IPS-20b (cell line): ENCODE data around the gene ATL1.

Experiments
- H3K27ac ChIP-seq: one replicate; pipeline ENCODE4 v1.5.1; 2013; ENCODE audit warnings: low read length
- H3K27me3 ChIP-seq: 2 replicates; pipeline ENCODE4 v1.6.1; 2013; ENCODE audit warnings: mild to moderate bottlenecking, low read length, inconsistent platforms; ENCODE audit not compliant: insufficient read depth
- H3K36me3 ChIP-seq: 2 replicates; pipeline ENCODE4 v1.6.1; 2013; ENCODE audit warnings: low read depth, mild to moderate bottlenecking, inconsistent platforms, low read length, moderate library complexity; ENCODE audit not compliant: insufficient read depth
- H3K4me1 ChIP-seq: 2 replicates; pipeline ENCODE4 v1.6.1; 2013; ENCODE audit warnings: mild to moderate bottlenecking, control low read depth, inconsistent platforms, low read length, moderate library complexity; ENCODE audit not compliant: insufficient read depth
- H3K4me3 ChIP-seq: 2 replicates; pipeline ENCODE4 v1.5.1; 2013; ENCODE audit warnings: mild to moderate bottlenecking, low read length, inconsistent platforms
- H3K9ac ChIP-seq: 2 replicates; pipeline ENCODE4 v1.6.1; 2013; ENCODE audit warnings: low read depth, mild to moderate bottlenecking, inconsistent platforms, low read length, moderate library complexity
- H3K9me3 ChIP-seq: 2 replicates; pipeline ENCODE4 v1.6.1; 2013; ENCODE audit warnings: mild to moderate bottlenecking, low read depth, low read length, inconsistent platforms; ENCODE audit not compliant: insufficient read depth

ATL1 gene

DNA sequence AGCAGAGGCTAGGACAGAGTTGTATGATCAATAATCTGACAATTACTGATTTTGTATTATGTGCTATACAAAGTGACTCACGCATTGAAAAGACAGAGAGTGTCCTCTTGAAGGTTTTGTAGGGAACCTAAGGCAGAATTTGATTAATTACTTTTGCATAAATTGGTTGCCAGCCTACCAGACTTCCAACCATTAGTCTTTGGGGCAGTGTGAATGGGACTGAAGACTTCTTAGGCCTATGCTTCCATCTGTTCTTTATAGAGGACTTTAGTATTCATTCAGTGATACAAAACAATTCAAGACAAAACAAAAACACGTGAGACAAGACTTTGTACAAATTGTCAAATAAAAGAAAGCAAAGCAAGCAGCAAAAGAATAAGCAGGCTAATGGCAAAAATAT lies 46.5 kb downstream of the ATL1 start:
- Histone ChIP-seq H3K27ac (no peak overlapping the region), H3K4me1 (no peaks in the 10 kb centered on the region), H3K36me3 (no peaks in the 10 kb centered on the region), H3K9me3 (no peaks in the 10 kb centered on the region), H3K27me3 (no peaks in the 10 kb centered on the region), H3K9ac (no peak overlapping the region), H3K4me3 (no peak overlapping the region)

DNA sequence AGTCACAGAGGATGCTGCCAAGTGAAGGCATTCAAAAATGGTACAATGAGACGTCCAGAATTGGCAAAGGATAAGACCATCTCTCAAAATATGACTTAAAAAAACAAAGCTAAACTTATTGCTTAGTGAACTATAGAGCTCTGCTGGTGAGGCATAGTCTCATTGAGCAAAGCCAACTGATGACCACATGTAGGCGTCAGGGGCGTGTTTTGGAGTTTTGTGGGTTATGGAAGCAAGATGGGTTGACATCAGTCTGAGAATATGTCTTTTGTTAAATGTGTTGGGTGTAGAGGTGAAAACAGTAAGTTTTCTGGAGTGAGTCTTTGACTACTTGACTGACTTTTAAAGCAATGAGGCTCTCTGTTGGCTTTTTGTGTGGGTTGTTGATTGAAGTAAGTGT lies 47.2 kb downstream of the ATL1 start:
- Histone ChIP-seq H3K9ac (no peak overlapping the region), H3K27ac (no peak overlapping the region), H3K36me3 (no peaks in the 10 kb centered on the region), H3K4me3 (no peak overlapping the region), H3K27me3 (no peaks in the 10 kb centered on the region), H3K4me1 (no peaks in the 10 kb centered on the region), H3K9me3 (no peaks in the 10 kb centered on the region)

DNA sequence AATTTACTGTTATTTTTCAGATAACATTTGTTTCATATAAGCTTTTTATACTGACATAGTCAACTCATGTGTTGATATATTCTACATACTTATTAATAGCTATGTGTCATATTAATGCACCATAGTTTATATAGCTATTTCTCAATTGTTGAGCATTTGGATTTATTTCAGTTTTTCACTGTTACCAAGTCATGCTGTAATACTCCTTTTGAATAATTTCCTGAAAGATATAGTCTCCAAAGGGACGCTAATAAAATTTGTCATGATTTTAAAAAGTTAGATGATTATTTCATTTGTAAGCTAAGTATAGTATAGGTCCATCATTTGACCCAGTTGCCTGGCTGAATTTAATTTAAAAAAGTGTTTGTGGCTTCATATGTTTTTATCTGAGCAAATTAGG lies 47.8 kb downstream of the ATL1 start:
- no peak overlapping the region for H3K4me3 ChIP-seq
- H3K27me3 ChIP-seq = no peaks in the 10 kb centered on the region
- no peaks in the 10 kb centered on the region for H3K4me1 ChIP-seq
- no peaks in the 10 kb centered on the region for H3K9me3 ChIP-seq
- H3K27ac ChIP-seq = no peak overlapping the region
- H3K36me3 ChIP-seq = no peaks in the 10 kb centered on the region
- no peak overlapping the region for H3K9ac ChIP-seq

DNA sequence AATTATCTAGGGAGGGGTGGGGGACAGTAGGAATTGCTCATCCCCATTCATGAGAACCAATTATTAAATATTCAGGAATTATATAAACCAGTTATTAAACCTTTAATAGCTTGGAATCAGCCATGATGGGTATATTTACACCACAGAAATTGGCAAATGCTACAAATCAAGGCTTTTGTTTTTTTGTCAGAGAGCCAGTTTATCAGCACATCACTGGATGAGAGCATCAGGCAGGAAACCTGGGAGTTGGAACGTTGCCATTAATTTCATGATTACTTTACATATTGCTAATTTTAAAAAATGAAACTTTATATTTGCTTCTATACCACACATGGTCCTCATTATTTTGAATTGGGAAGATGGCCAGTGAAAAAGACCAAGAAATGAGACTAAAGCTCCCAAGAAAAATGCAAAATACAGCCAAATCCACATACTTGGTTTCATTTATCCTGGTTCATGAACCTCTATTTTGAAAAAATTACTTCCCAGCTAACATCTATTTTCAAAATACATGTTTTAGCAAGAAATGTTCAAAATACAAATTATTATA lies 48.4 kb downstream of the ATL1 start:
- no peak overlapping the region for H3K4me3 ChIP-seq
- H3K27ac ChIP-seq = no peak overlapping the region
- H3K9ac ChIP-seq = no peak overlapping the region
- H3K27me3 ChIP-seq = no peaks in the 10 kb centered on the region
- no peaks in the 10 kb centered on the region for H3K36me3 ChIP-seq
- no peaks in the 10 kb centered on the region for H3K9me3 ChIP-seq
- no peaks in the 10 kb centered on the region for H3K4me1 ChIP-seq

DNA sequence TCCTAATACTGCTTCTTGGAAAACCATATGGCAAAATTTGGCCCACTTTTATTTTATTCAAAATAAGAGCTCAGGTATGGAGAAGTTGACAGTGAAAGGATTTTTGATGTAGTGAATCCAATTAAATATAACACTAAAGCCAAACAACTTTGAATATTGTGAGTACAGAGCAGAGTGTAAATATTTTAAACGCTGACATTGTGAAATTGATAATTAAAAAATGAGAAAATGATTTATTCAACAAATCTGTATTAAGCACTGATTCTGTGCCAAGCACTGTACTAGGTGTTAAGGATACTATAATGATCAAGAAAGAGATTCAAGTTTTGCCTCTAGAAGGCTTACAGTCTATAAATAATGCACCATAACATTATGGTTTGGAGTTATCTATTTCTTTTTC lies 50.5 kb downstream of the ATL1 start:
- Histone ChIP-seq H3K27ac (no peak overlapping the region), H3K27me3 (no peaks in the 10 kb centered on the region), H3K9me3 (no peaks in the 10 kb centered on the region), H3K4me3 (no peak overlapping the region), H3K4me1 (no peaks in the 10 kb centered on the region), H3K36me3 (no peaks in the 10 kb centered on the region), H3K9ac (no peak overlapping the region)

DNA sequence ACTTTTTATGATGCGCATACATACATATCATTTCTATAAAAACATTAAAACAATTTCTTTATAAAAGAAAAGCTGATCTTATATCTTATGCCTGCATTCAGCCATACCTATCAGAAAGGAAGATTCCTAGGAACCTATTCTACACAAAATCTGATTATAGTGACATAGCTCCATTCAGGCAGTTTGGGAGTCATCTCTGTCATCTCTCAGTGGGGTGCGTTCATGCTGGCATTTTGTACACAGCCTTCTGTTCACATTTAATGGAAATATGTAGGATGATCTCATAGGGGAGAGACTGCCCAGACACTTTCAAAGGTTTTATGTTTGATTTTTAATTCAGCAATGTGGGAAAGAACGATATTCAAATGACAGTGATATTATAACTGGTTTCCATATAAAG lies 52.9 kb downstream of the ATL1 start:
- Histone ChIP-seq H3K36me3 (no peaks in the 10 kb centered on the region), H3K27ac (no peak overlapping the region), H3K4me1 (no peaks in the 10 kb centered on the region), H3K27me3 (no peaks in the 10 kb centered on the region), H3K4me3 (no peak overlapping the region), H3K9me3 (no peaks in the 10 kb centered on the region), H3K9ac (no peak overlapping the region)

DNA sequence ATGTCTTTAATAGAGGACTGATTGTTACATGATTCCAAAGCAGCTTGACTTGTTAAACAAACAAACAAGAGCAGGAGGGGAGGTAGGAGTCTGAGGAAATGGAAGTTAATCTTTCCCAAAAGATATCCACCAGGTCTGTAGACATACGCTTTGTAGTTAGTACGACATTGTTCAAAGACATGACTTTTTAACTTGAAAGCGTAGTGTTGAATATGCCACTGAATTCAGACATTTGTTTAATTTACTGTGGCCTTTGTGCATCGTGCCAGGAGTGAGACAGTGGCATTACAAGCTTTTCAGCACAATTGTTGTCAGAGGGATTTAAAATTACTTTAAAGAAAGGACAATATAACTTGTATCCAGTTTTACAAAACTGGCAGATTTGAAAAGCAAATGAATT lies 55.1 kb downstream of the ATL1 start:
- Histone ChIP-seq H3K27me3 (no peaks in the 10 kb centered on the region), H3K9me3 (no peaks in the 10 kb centered on the region), H3K36me3 (no peaks in the 10 kb centered on the region), H3K4me3 (no peak overlapping the region), H3K9ac (no peak overlapping the region), H3K27ac (no peak overlapping the region), H3K4me1 (no peaks in the 10 kb centered on the region)

DNA sequence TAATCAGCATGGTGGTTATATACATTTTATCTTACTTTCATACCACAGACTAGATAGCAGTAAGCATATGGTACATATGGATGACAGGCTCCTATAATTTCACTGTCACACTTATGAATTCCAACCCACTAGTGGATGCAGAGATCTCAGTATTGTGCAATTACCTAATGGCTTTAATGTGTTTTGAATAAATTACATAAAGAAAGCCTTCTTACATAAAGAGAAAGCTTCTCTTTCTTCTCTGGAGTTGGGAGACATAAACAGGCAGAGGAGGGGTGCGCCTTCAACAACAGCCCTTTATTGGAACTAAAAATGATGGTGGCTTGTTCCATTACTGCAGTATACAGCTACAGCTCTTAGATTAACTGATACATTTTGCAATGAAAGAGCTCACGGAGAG lies 55.6 kb downstream of the ATL1 start:
- Histone ChIP-seq H3K9me3 (no peaks in the 10 kb centered on the region), H3K4me3 (no peak overlapping the region), H3K4me1 (no peaks in the 10 kb centered on the region), H3K27ac (no peak overlapping the region), H3K9ac (no peak overlapping the region), H3K36me3 (no peaks in the 10 kb centered on the region), H3K27me3 (no peaks in the 10 kb centered on the region)

DNA sequence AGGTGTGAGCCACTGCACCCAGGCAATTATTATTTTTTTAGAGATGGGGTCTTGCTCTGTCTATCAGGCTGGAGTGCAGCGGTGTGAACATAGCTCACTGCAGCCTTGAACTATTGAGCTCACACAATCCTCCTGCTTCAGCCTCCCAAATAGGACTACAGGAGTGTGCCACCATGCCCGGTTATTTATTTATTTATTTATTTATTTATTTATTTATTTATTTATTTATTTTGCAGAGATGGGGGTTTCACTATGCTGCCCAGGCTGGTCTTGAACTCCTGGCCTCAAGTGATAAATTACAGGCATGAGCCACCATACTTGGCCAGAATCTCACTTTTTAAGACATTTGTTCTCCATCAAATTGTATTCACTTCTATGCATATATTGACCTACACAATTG lies 56.3 kb downstream of the ATL1 start:
- no peak overlapping the region for H3K27ac ChIP-seq
- no peak overlapping the region for H3K4me3 ChIP-seq
- H3K9ac ChIP-seq = no peak overlapping the region
- H3K36me3 ChIP-seq = no peaks in the 10 kb centered on the region
- no peaks in the 10 kb centered on the region for H3K9me3 ChIP-seq
- H3K4me1 ChIP-seq = no peaks in the 10 kb centered on the region
- no peaks in the 10 kb centered on the region for H3K27me3 ChIP-seq

DNA sequence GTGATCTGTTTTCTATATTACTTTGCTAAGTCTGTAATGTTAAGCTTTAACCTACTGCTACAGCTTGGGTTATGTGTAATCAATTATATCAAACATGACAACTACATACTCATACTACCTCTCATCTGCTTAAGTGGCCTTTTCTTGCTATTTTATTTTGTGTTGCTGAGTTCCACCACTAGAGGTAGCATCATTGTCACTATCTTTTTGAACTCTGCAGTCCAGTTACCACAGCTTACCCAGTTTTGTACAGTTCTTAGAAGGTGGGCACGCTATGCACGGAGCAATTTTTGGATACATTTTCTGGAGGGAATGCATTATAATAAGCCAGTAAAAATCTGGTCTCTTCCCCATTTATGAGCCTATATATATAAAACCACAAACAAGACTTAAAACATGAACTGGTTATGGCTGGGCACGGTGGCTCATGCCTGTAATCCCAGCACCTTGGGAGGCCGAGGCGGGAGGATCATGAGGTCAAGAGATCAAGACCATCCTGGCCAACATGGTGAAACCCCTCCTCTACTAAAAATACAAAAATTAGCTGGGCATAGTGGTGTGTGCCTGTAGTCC lies 59.7 kb downstream of the ATL1 start:
- H3K27me3 ChIP-seq = no peaks in the 10 kb centered on the region
- no peaks in the 10 kb centered on the region for H3K9me3 ChIP-seq
- H3K36me3 ChIP-seq = no peaks in the 10 kb centered on the region
- H3K4me3 ChIP-seq = no peak overlapping the region
- no peak overlapping the region for H3K9ac ChIP-seq
- no peak overlapping the region for H3K27ac ChIP-seq
- no peaks in the 10 kb centered on the region for H3K4me1 ChIP-seq

DNA sequence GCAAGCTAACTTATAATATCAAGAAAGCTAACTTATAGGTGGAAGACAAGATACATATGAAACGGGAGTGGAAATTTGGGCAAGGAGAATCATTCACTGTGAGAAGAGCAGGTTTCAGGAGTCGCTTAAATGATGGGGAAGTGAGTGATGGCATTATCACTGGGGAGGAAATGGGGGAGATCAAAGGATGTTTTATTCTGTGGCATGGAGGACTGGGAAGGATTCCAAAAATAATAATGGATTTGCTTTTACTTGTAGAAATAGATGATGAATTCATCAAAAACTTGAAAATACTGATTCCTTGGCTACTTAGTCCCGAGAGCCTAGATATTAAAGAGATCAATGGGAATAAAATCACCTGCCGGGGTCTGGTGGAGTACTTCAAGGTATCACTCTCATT lies 60.4 kb downstream of the ATL1 start:
- no peaks in the 10 kb centered on the region for H3K9me3 ChIP-seq
- no peaks in the 10 kb centered on the region for H3K36me3 ChIP-seq
- H3K9ac ChIP-seq = no peak overlapping the region
- no peaks in the 10 kb centered on the region for H3K27me3 ChIP-seq
- H3K4me3 ChIP-seq = no peak overlapping the region
- no peaks in the 10 kb centered on the region for H3K4me1 ChIP-seq
- no peak overlapping the region for H3K27ac ChIP-seq

DNA sequence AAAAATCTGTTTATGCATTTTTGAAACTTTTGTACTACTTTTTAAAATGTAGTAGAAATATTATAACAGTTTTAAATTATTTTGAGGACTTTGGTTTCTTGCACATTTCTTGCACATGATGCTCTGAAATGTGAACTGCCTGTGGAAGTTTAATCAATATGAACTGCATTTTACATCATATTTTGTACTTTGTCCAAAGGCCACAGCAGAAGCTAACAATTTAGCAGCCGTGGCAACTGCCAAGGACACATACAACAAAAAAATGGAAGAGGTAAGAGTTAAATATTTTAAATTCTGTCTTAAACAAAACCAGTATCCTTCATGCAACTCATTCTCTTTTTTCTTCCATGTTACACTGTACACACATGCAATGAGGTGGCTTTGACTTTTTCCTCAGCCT lies 63.0 kb downstream of the ATL1 start:
- Histone ChIP-seq H3K27ac (no peak overlapping the region), H3K9ac (no peak overlapping the region), H3K4me3 (no peak overlapping the region), H3K36me3 (peaks cover 4% of the 10 kb centered on the region; the same call in 1 of the 2 replicates), H3K4me1 (no peaks in the 10 kb centered on the region), H3K9me3 (no peaks in the 10 kb centered on the region), H3K27me3 (no peaks in the 10 kb centered on the region)
